SK-N-SH treated with all-trans-retinoic acid at 6 μM for 48 hours (cell line): Measurements from ENCODE around the gene ABCC11.
A peak's percentile ranks its signal among the peaks of the same experiment; 100 is the strongest.

Source experiments
- ATAC-seq: fragments of 200-7000 bp; cut with Tn5 transposase; 3 replicates; pipeline ENCODE4 v1.9.1; 2020; ENCODE audit warnings: mild to moderate bottlenecking, moderate library complexity
- BACH2 ChIP-seq: fragments of 250-450 bp; sonication (Bioruptor Pico); IDR thresholded peaks from 2 replicates; pipeline ENCODE4 v1.9.0; 2021; ENCODE audit warnings: mild to moderate bottlenecking, borderline replicate concordance
- CREB5 ChIP-seq: fragments of 250-450 bp; sonication (Bioruptor Pico); IDR thresholded peaks from 2 replicates; pipeline ENCODE4 v1.5.1; 2020; ENCODE audit warnings: low read depth, mild to moderate bottlenecking, moderate library complexity
- CSDC2 ChIP-seq: fragments of 250-450 bp; sonication (Bioruptor Pico); IDR thresholded peaks from 2 replicates; pipeline ENCODE4 v1.5.0; 2020; ENCODE audit warnings: mild to moderate bottlenecking, moderate library complexity
- CSRNP3 ChIP-seq: fragments of 250-450 bp; sonication (Bioruptor Pico); IDR thresholded peaks from 2 replicates; pipeline ENCODE4 v1.5.1; 2021; ENCODE audit warnings: mild to moderate bottlenecking, moderate library complexity
- ESRRG ChIP-seq: fragments of 250-450 bp; sonication (Bioruptor Pico); IDR thresholded peaks from 2 replicates; pipeline ENCODE4 v1.6.1; 2021; ENCODE audit warnings: mild to moderate bottlenecking
- GLIS3 ChIP-seq: fragments of 250-450 bp; sonication (Bioruptor Pico); IDR thresholded peaks from 2 replicates; pipeline ENCODE4 v1.5.0; 2020; ENCODE audit warnings: mild to moderate bottlenecking, moderate library complexity
- ISL1 ChIP-seq: fragments of 250-450 bp; sonication (Bioruptor Pico); IDR thresholded peaks from 2 replicates; pipeline ENCODE4 v2.1.2; 2022; ENCODE audit warnings: mild to moderate bottlenecking, moderate library complexity
- OSR1 ChIP-seq: fragments of 250-450 bp; sonication (Bioruptor Pico); IDR thresholded peaks from 2 replicates; pipeline ENCODE4 v1.8.0; 2022; ENCODE audit warnings: moderate library complexity, mild to moderate bottlenecking, inconsistent platforms
- PPARA ChIP-seq: fragments of 250-450 bp; sonication (Bioruptor Pico); IDR thresholded peaks from 2 replicates; pipeline ENCODE4 v1.5.0; 2020; ENCODE audit warnings: mild to moderate bottlenecking, borderline replicate concordance
- SNAI2 ChIP-seq: fragments of 250-450 bp; sonication (Bioruptor Pico); IDR thresholded peaks from 2 replicates; pipeline ENCODE4 v1.5.0; 2020; ENCODE audit warnings: mild to moderate bottlenecking, moderate library complexity
- TCF4 ChIP-seq: fragments of 250-450 bp; sonication (Bioruptor Pico); IDR thresholded peaks from 2 replicates; pipeline ENCODE4 v1.8.0; 2021; ENCODE audit warnings: mild to moderate bottlenecking, moderate library complexity, borderline replicate concordance
- ZC3H10 ChIP-seq: fragments of 250-450 bp; sonication (Bioruptor Pico); IDR thresholded peaks from 2 replicates; pipeline ENCODE4 v1.5.1; 2021; ENCODE audit warnings: mild to moderate bottlenecking, moderate library complexity
- ZFP3 ChIP-seq: fragments of 250-450 bp; sonication (Bioruptor Pico); IDR thresholded peaks from 2 replicates; pipeline ENCODE4 v1.5.0; 2020; ENCODE audit warnings: mild to moderate bottlenecking, moderate library complexity
- ZFP30 ChIP-seq: fragments of 450-650 bp; formaldehyde crosslinking; IDR thresholded peaks from 2 replicates; pipeline ENCODE4 v1.5.0; 2022; ENCODE audit warnings: mild to moderate bottlenecking, moderate library complexity
- ZNF565 ChIP-seq: fragments of 450-650 bp; formaldehyde crosslinking; conservative IDR thresholded peaks from 2 replicates; pipeline ENCODE4 v1.5.0; 2020; ENCODE audit warnings: low read depth, mild to moderate bottlenecking, moderate library complexity
- ZNF70 ChIP-seq: fragments of 450-650 bp; formaldehyde crosslinking; IDR thresholded peaks from 2 replicates; pipeline ENCODE4 v1.5.0; 2020; ENCODE audit warnings: mild to moderate bottlenecking, moderate library complexity
- ZNF8 ChIP-seq: fragments of 450-650 bp; formaldehyde crosslinking; IDR thresholded peaks from 2 replicates; pipeline ENCODE4 v1.5.0; 2020; ENCODE audit warnings: mild to moderate bottlenecking, moderate library complexity
- TF ChIP-seq, protein P1 (sequence below): fragments of 250-450 bp; sonication (Bioruptor Pico); IDR thresholded peaks from 2 replicates; pipeline ENCODE4 v1.5.0; 2020; ENCODE audit warnings: mild to moderate bottlenecking, moderate library complexity
- TF ChIP-seq, protein P2 (sequence below): fragments of 250-450 bp; sonication (Bioruptor Pico); IDR thresholded peaks from 2 replicates; pipeline ENCODE4 v1.8.0; 2021; ENCODE audit warnings: low read depth, mild to moderate bottlenecking, moderate library complexity, borderline replicate concordance

The ABCC11 gene

DNA sequence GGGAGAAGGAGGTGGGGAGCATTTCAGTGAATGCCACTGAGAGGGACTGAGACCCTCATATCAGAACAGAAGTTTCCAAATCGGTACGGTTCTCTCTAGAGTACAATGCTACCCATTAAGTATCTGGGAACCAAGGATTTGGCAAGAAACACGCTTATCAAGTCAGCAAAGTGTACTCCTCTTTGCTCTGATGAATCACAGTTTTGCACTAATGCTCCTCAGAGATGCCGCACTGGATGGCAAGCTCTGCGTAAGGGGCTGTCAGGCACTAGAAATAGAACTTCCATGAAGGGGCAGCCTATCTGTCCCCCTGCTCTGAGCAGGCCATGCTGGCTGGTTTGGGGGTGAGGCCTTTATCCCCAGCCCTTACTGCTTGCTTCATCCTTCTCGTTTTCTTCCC is 86.8 kb downstream of the ABCC11 start (continued):
- TF ChIP-seq GLIS3 (CRISPR knock-in tag) (no peak), ZC3H10 (CRISPR knock-in tag) (no peak)
- TF ChIP-seq, all 23 proteins: peak for 0

DNA sequence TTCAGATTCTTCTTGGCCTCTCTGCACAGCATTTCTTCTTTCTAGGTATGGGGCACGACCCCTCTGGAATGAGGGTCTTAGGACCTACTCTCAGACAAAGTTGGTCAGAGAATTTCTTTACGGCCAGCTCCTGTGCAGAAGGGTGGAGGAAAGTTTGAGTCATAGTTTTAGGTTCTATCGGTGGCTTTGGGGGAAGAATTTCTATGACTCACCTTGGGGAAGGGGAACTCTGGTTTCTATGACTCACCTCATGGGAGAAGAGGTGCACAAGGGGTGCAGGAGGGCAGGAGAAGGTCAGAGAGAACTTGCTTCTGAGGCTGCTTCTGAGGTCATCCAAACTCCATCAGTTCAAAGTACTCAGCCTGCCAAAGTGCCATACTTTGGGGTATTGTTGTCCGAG is 89.0 kb downstream of the ABCC11 start:
- TF ChIP-seq ZFP3 (CRISPR knock-in tag), result no peak
- TF ChIP-seq CREB5 (CRISPR knock-in tag), result no peak
- no peak for TF ChIP-seq ZFP30 (CRISPR knock-in tag)
- TF ChIP-seq, protein P1, sequence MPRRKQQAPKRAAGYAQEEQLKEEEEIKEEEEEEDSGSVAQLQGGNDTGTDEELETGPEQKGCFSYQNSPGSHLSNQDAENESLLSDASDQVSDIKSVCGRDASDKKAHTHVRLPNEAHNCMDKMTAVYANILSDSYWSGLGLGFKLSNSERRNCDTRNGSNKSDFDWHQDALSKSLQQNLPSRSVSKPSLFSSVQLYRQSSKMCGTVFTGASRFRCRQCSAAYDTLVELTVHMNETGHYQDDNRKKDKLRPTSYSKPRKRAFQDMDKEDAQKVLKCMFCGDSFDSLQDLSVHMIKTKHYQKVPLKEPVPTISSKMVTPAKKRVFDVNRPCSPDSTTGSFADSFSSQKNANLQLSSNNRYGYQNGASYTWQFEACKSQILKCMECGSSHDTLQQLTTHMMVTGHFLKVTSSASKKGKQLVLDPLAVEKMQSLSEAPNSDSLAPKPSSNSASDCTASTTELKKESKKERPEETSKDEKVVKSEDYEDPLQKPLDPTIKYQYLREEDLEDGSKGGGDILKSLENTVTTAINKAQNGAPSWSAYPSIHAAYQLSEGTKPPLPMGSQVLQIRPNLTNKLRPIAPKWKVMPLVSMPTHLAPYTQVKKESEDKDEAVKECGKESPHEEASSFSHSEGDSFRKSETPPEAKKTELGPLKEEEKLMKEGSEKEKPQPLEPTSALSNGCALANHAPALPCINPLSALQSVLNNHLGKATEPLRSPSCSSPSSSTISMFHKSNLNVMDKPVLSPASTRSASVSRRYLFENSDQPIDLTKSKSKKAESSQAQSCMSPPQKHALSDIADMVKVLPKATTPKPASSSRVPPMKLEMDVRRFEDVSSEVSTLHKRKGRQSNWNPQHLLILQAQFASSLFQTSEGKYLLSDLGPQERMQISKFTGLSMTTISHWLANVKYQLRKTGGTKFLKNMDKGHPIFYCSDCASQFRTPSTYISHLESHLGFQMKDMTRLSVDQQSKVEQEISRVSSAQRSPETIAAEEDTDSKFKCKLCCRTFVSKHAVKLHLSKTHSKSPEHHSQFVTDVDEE (CRISPR knock-in tag), result no peak
- ATAC-seq, result peak; percentile 26; the same call in 2 of the 3 replicates

GRCh38 chr16:48157794-48158193 is 89.5 kb downstream of the ABCC11 start:
- no peak for TF ChIP-seq GLIS3 (CRISPR knock-in tag)
- TF ChIP-seq ZC3H10 (CRISPR knock-in tag), result no peak
- no peak for TF ChIP-seq ZNF565 (CRISPR knock-in tag)
- no peak for TF ChIP-seq ZNF70 (CRISPR knock-in tag)
- no peak for TF ChIP-seq CSRNP3
- TF ChIP-seq OSR1 (CRISPR knock-in tag), result no peak; the same call in 1 of the 2 replicates
- no peak for TF ChIP-seq ISL1
- no peak for TF ChIP-seq SNAI2 (CRISPR knock-in tag)
- no peak for TF ChIP-seq BACH2 (CRISPR knock-in tag)
- TF ChIP-seq CREB5 (CRISPR knock-in tag), result no peak
- TF ChIP-seq, protein P2, sequence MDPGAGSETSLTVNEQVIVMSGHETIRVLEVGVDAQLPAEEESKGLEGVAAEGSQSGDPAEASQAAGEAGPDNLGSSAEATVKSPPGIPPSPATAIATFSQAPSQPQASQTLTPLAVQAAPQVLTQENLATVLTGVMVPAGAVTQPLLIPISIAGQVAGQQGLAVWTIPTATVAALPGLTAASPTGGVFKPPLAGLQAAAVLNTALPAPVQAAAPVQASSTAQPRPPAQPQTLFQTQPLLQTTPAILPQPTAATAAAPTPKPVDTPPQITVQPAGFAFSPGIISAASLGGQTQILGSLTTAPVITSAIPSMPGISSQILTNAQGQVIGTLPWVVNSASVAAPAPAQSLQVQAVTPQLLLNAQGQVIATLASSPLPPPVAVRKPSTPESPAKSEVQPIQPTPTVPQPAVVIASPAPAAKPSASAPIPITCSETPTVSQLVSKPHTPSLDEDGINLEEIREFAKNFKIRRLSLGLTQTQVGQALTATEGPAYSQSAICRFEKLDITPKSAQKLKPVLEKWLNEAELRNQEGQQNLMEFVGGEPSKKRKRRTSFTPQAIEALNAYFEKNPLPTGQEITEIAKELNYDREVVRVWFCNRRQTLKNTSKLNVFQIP (CRISPR knock-in tag), result no peak
- TF ChIP-seq ZFP3 (CRISPR knock-in tag), result no peak
- TF ChIP-seq PPARA (CRISPR knock-in tag), result no peak
- TF ChIP-seq TCF4, result no peak
- no peak for TF ChIP-seq ZNF8 (CRISPR knock-in tag)
- TF ChIP-seq ESRRG (CRISPR knock-in tag), result no peak
- TF ChIP-seq, all 23 proteins: peak for 0
- ATAC-seq, result peak; percentile 21; the same call in 2 of the 3 replicates

- TF ChIP-seq CSRNP3 (no peak), ZNF8 (CRISPR knock-in tag) (no peak), SNAI2 (CRISPR knock-in tag) (no peak), OSR1 (CRISPR knock-in tag) (no peak), ZNF565 (CRISPR knock-in tag) (no peak), CSDC2 (CRISPR knock-in tag) (no peak), ISL1 (no peak), BACH2 (CRISPR knock-in tag) (no peak), ZFP30 (CRISPR knock-in tag) (no peak)
- no peak for ATAC-seq
Measured at GRCh38 chr16:48157302-48157701, 90.0 kb downstream of the ABCC11 start.
